ENCODE measurements around the gene NSUN4. TPM values are rescaled to one million over a fixed set of nuclear protein-coding genes. Genes with fewer than 3 reads are reported as not detected.
A peak's percentile ranks its signal among the peaks of the same experiment; 100 is the strongest.

Gene NSUN4
- total and polyA plus RNA-seq, 2 of the 13 experiments (the other 11 are each of a cell fraction or from before 2014, with no cell fraction given): 21.5 to 23.5 TPM

DNA sequence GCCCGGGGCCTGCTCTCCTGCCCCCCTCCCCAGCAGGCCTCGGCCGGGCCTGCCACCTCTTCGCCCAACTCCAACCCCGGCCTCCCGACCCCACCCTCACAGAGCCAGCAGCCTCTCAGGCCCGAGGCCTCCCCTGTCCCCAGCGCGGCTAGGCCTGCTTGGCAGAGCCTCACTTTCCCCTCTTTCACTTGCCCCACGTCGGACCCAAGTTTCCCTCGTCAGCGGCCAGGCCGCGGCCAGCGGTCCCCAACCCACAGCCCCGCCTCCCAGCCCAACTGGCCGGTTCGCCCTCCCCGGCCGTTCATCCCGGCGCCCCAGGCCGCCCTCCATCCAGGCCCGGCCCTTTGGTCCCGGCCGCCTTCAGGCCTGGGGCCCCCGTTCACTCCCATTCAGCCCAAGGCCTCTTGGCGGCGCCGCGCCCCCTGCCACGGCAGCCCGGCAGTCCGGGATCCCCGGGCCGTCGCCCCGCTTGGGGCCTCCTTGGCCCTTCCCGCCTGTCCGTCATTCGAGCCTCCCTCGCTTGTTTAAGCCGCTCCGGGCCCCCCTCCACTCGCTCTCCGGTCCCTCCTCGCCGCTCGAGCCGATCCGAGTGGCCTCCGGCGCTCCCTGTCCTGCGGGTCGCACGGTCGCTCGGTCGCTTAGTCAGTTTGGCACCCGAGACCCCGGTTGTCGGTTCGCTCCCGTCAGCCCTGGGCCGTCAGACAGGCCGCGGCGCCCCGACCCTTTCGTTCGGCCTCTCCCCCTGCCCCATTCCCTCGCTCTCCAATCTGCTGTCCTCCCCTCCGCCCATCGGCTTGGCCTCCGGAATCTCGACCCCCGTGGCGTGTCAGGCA, 38.6 kb upstream of the NSUN4 start (continued):
- no peak; the same call in 1 of the 2 replicates for TF ChIP-seq ZNF382 (CRISPR knock-in tag; IDR thresholded peaks at IDR 0.05; ENCODE audit: borderline replicate concordance)
- TF ChIP-seq SP2 (CRISPR knock-in tag; IDR thresholded peaks at IDR 0.05): no peak
- TF ChIP-seq JDP2 (CRISPR knock-in tag; IDR thresholded peaks at IDR 0.05; ENCODE audit: borderline replicate concordance): no peak
- TF ChIP-seq, protein P1, sequence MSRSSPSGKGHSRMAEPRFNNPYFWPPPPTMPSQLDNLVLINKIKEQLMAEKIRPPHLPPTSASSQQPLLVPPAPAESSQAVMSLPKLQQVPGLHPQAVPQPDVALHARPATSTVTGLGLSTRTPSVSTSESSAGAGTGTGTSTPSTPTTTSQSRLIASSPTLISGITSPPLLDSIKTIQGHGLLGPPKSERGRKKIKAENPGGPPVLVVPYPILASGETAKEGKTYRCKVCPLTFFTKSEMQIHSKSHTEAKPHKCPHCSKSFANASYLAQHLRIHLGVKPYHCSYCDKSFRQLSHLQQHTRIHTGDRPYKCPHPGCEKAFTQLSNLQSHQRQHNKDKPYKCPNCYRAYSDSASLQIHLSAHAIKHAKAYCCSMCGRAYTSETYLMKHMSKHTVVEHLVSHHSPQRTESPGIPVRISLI (CRISPR knock-in tag; IDR thresholded peaks at IDR 0.05; ENCODE audit: borderline replicate concordance): no peak
- TF ChIP-seq, protein P2, sequence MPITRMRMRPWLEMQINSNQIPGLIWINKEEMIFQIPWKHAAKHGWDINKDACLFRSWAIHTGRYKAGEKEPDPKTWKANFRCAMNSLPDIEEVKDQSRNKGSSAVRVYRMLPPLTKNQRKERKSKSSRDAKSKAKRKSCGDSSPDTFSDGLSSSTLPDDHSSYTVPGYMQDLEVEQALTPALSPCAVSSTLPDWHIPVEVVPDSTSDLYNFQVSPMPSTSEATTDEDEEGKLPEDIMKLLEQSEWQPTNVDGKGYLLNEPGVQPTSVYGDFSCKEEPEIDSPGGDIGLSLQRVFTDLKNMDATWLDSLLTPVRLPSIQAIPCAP (CRISPR knock-in tag; IDR thresholded peaks at IDR 0.05; ENCODE audit: low read depth): 0 out of 2 replicates have a peak, but pooled peaks have one; percentile 44
- TF ChIP-seq PHF5A (CRISPR knock-in tag; IDR thresholded peaks at IDR 0.05; ENCODE audit: low read depth, unreplicated experiment): no peak
- 0 out of 2 replicates have a peak, but pooled peaks have one; percentile 12 for TF ChIP-seq ZNF256 (CRISPR knock-in tag; conservative IDR thresholded peaks at IDR 0.05)
- TF ChIP-seq NCOA2 (CRISPR knock-in tag; IDR thresholded peaks at IDR 0.05): no peak
- TF ChIP-seq MIXL1 (CRISPR knock-in tag; IDR thresholded peaks at IDR 0.05): no peak
- no peak for TF ChIP-seq NFYC (CRISPR knock-in tag; IDR thresholded peaks at IDR 0.05)
- TF ChIP-seq ZSCAN20 (CRISPR knock-in tag; IDR thresholded peaks at IDR 0.05; ENCODE audit: borderline replicate concordance): 0 out of 2 replicates have a peak, but pooled peaks have one; percentile 42
- TF ChIP-seq ZNF451 (CRISPR knock-in tag; IDR thresholded peaks at IDR 0.05): no peak
- TF ChIP-seq ATF1 (CRISPR knock-in tag; IDR thresholded peaks at IDR 0.05): no peak
- no peak for TF ChIP-seq AKAP8 (CRISPR knock-in tag; IDR thresholded peaks at IDR 0.05)
- TF ChIP-seq U2AF2 (IDR thresholded peaks at IDR 0.05; ENCODE audit: low read depth, low read length): no peak
- TF ChIP-seq, protein P3, sequence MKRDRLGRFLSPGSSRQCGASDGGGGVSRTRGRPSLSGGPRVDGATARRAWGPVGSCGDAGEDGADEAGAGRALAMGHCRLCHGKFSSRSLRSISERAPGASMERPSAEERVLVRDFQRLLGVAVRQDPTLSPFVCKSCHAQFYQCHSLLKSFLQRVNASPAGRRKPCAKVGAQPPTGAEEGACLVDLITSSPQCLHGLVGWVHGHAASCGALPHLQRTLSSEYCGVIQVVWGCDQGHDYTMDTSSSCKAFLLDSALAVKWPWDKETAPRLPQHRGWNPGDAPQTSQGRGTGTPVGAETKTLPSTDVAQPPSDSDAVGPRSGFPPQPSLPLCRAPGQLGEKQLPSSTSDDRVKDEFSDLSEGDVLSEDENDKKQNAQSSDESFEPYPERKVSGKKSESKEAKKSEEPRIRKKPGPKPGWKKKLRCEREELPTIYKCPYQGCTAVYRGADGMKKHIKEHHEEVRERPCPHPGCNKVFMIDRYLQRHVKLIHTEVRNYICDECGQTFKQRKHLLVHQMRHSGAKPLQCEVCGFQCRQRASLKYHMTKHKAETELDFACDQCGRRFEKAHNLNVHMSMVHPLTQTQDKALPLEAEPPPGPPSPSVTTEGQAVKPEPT (CRISPR knock-in tag; IDR thresholded peaks at IDR 0.05; ENCODE audit: low read depth): no peak
- peak; percentile 55 for TF ChIP-seq ASH2L (IDR thresholded peaks at IDR 0.05; ENCODE audit: insufficient read length, low read depth, low read length)
- TF ChIP-seq, protein P4, sequence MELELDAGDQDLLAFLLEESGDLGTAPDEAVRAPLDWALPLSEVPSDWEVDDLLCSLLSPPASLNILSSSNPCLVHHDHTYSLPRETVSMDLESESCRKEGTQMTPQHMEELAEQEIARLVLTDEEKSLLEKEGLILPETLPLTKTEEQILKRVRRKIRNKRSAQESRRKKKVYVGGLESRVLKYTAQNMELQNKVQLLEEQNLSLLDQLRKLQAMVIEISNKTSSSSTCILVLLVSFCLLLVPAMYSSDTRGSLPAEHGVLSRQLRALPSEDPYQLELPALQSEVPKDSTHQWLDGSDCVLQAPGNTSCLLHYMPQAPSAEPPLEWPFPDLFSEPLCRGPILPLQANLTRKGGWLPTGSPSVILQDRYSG (CRISPR knock-in tag; IDR thresholded peaks at IDR 0.05): peak; percentile 25; the same call in 1 of the 2 replicates
- no peak for TF ChIP-seq SAFB2 (CRISPR knock-in tag; IDR thresholded peaks at IDR 0.05; ENCODE audit: borderline replicate concordance, low read depth)
- TF ChIP-seq CENPX (CRISPR knock-in tag; IDR thresholded peaks at IDR 0.05): no peak
- TF ChIP-seq NR2F6 (IDR thresholded peaks at IDR 0.05): no peak
- TF ChIP-seq NR2F6 (CRISPR knock-in tag; IDR thresholded peaks at IDR 0.05): no peak
- TF ChIP-seq ARNTL (CRISPR knock-in tag; IDR thresholded peaks at IDR 0.05): no peak; the same call in 1 of the 2 replicates
- TF ChIP-seq, protein P5, sequence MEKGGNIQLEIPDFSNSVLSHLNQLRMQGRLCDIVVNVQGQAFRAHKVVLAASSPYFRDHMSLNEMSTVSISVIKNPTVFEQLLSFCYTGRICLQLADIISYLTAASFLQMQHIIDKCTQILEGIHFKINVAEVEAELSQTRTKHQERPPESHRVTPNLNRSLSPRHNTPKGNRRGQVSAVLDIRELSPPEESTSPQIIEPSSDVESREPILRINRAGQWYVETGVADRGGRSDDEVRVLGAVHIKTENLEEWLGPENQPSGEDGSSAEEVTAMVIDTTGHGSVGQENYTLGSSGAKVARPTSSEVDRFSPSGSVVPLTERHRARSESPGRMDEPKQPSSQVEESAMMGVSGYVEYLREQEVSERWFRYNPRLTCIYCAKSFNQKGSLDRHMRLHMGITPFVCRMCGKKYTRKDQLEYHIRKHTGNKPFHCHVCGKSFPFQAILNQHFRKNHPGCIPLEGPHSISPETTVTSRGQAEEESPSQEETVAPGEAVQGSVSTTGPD (CRISPR knock-in tag; IDR thresholded peaks at IDR 0.05): peak; percentile 74; the same call in 1 of the 2 replicates
- no peak for TF ChIP-seq ZNF235 (CRISPR knock-in tag; IDR thresholded peaks at IDR 0.05; ENCODE audit: borderline replicate concordance)

Measured in HepG2 (cell line).